Liver (tissue), 3 donors: ENCODE measurements around the gene PPP2R3A.

Experiments used
- ATF3 ChIP-seq: IDR thresholded peaks from 2 replicates; pipeline ENCODE4 v1.6.1; 2016; ENCODE audit warnings: antibody characterized with exemption
- CTCF ChIP-seq: fragments of 150-350 bp; IDR thresholded peaks from 2 replicates; pipeline ENCODE4 v1.5.1; 2017; ENCODE audit warnings: improper control_type of control experiment, low read depth, low read length; ENCODE audit not compliant: missing input control
- EGR1 ChIP-seq, 2 donors: IDR thresholded peaks; 2 replicates each; pipeline ENCODE4 v1.6.1; 2016 to 2018; ENCODE audit warnings: antibody characterized with exemption in 2 of 2, low read depth in 2 of 2
- HNF4G ChIP-seq: IDR thresholded peaks from 2 replicates; pipeline ENCODE4 v1.6.1; 2016; ENCODE audit warnings: antibody characterized with exemption
- JUND ChIP-seq, 2 donors: IDR thresholded peaks; 2 replicates each; pipeline ENCODE4 v1.6.1; 2016; ENCODE audit warnings: antibody characterized with exemption in 2 of 2
- MAX ChIP-seq: IDR thresholded peaks from 2 replicates; pipeline ENCODE4 v1.6.1; 2016; ENCODE audit warnings: antibody characterized with exemption
- NR2F2 ChIP-seq: IDR thresholded peaks from 2 replicates; pipeline ENCODE4 v1.6.1; 2016; ENCODE audit warnings: antibody characterized with exemption
- RAD21 ChIP-seq, 2 donors: IDR thresholded peaks; 2 replicates each; pipeline ENCODE4 v1.6.1; 2016; ENCODE audit warnings: antibody characterized with exemption in 2 of 2, mild to moderate bottlenecking in 2 of 2
- REST ChIP-seq: IDR thresholded peaks from 2 replicates; pipeline ENCODE4 v1.6.1; 2016; ENCODE audit warnings: antibody characterized with exemption, mild to moderate bottlenecking
- TAF1 ChIP-seq: conservative IDR thresholded peaks from 2 replicates; pipeline ENCODE4 v1.6.1; 2016; ENCODE audit warnings: antibody characterized with exemption, mild to moderate bottlenecking
- TF ChIP-seq, protein P1 (sequence below): IDR thresholded peaks from 2 replicates; pipeline ENCODE4 v1.6.1; 2016; ENCODE audit warnings: antibody characterized with exemption
- donor health status: healthy.
- donor health status: healthy.

GRCh38 chr3:135982922-135983581 is 17.5 kb downstream of the PPP2R3A start:
- TF ChIP-seq MAX (no peak), CTCF (no peak), EGR1 (IDR thresholded peaks at IDR 0.05; ENCODE audit: low read depth in 2 of 2) (no peak), TAF1 (no peak), ATF3 (no peak), HNF4G (no peak), JUND (IDR thresholded peaks at IDR 0.05) (no peak), NR2F2 (no peak), RAD21 (IDR thresholded peaks at IDR 0.05) (no peak), REST (no peak)
- TF ChIP-seq, protein P1, sequence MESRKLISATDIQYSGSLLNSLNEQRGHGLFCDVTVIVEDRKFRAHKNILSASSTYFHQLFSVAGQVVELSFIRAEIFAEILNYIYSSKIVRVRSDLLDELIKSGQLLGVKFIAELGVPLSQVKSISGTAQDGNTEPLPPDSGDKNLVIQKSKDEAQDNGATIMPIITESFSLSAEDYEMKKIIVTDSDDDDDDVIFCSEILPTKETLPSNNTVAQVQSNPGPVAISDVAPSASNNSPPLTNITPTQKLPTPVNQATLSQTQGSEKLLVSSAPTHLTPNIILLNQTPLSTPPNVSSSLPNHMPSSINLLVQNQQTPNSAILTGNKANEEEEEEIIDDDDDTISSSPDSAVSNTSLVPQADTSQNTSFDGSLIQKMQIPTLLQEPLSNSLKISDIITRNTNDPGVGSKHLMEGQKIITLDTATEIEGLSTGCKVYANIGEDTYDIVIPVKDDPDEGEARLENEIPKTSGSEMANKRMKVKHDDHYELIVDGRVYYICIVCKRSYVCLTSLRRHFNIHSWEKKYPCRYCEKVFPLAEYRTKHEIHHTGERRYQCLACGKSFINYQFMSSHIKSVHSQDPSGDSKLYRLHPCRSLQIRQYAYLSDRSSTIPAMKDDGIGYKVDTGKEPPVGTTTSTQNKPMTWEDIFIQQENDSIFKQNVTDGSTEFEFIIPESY = no peak
